ENCODE measurements around the gene PVALEF.

DNA sequence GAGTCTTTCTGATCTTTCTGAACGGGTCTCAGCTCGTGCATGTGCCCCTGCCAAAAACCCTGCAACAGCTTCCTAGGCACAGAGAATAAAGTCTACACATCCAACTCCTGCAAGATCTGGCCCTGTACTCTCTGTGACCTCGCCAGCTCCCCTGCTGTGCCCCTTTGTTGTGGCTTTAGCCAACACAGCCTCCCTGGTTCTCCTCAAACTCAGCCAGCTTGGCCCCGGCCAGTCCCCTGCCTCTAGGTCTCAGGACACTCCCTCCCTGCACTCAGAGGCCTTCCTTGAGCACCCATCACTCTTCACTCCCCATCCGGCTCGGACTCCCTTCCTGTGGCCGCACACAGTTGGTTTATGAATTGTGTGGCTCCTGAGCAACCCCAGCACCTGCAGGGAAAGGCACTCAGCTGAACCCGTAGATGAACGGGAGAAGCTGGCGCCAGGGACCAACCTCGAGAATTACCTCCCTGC lies 56.1 kb downstream of the PVALEF start:
- TF ChIP-seq CTCF (IDR thresholded peaks at IDR 0.05), result no peak
- no peak for TF ChIP-seq POLR2A (IDR thresholded peaks at IDR 0.05)

Data from heart left ventricle (tissue), 13 donors.